HG03378 (cell line): ENCODE data around the gene SMAD9.
"Not testable (repeated sequence)": the region's sequence is repeated elsewhere in the genome, so short reads cannot be mapped to it uniquely, and the experiment has no call there.

Source experiments
- ATAC-seq: cut with Tn5 transposase; IDR thresholded peaks from one replicate; pipeline ENCODE4 v1.9.1; 2021; ENCODE audit warnings: mild to moderate bottlenecking, moderate library complexity; ENCODE audit not compliant: unreplicated experiment

Gene SMAD9

GRCh38 chr13:36912973-36913372, 7.1 kb downstream of the SMAD9 start:
- no peak for ATAC-seq

- no peak for ATAC-seq
Observed at GRCh38 chr13:36912369-36912768, 7.7 kb downstream of the SMAD9 start.

GRCh38 chr13:36910545-36910944, 9.5 kb downstream of the SMAD9 start:
- ATAC-seq, result no peak

GRCh38 chr13:36907821-36908220, 12.2 kb downstream of the SMAD9 start:
- ATAC-seq, result no peak

- ATAC-seq, result no peak
Observed at GRCh38 chr13:36907266-36907665, 12.8 kb downstream of the SMAD9 start.

GRCh38 chr13:36905944-36906343, 14.1 kb downstream of the SMAD9 start:
- ATAC-seq, result no peak

- ATAC-seq, result no peak
Observed at GRCh38 chr13:36903925-36904595, 16.0 kb downstream of the SMAD9 start.

GRCh38 chr13:36897054-36897616, 22.9 kb downstream of the SMAD9 start:
- ATAC-seq, result no peak

GRCh38 chr13:36891752-36892151, 28.3 kb downstream of the SMAD9 start:
- ATAC-seq, result no peak

GRCh38 chr13:36888645-36889044, 31.4 kb downstream of the SMAD9 start:
- ATAC-seq, result no peak

- no peak for ATAC-seq
Observed at GRCh38 chr13:36887758-36888521, 32.1 kb downstream of the SMAD9 start.

GRCh38 chr13:36885901-36886300, 34.1 kb downstream of the SMAD9 start:
- no peak for ATAC-seq

- no peak for ATAC-seq
Observed at GRCh38 chr13:36884235-36884634, 35.8 kb downstream of the SMAD9 start.

- ATAC-seq, result no peak
Observed at GRCh38 chr13:36883824-36884223, 36.2 kb downstream of the SMAD9 start.

GRCh38 chr13:36883392-36883791, 36.6 kb downstream of the SMAD9 start:
- ATAC-seq, result not testable (repeated sequence)

- ATAC-seq, result no peak
Observed at GRCh38 chr13:36882829-36883390, 37.1 kb downstream of the SMAD9 start.

- ATAC-seq, result no peak
Observed at GRCh38 chr13:36880961-36881360, 39.1 kb downstream of the SMAD9 start.

GRCh38 chr13:36879218-36879938, 40.7 kb downstream of the SMAD9 start:
- no peak for ATAC-seq

- no peak for ATAC-seq
Observed at GRCh38 chr13:36875961-36876360, 44.1 kb downstream of the SMAD9 start.

- ATAC-seq, result no peak
Observed at GRCh38 chr13:36875431-36875830, 44.6 kb downstream of the SMAD9 start.

GRCh38 chr13:36872621-36873020, 47.4 kb downstream of the SMAD9 start:
- ATAC-seq, result no peak
